Upper lobe of right lung (tissue), 1 donor: ENCODE results near the gene DDX39A. TPM values are rescaled to one million over a fixed set of nuclear protein-coding genes. Genes with fewer than 3 reads are reported as not detected.
A peak's percentile ranks its signal among the peaks of the same experiment; 100 is the strongest.

ENCODE experiments used
- ATAC-seq: fragments of 200-7000 bp; cut with Tn5 transposase; one replicate; pipeline ENCODE4 v1.9.1; 2020; ENCODE audit warnings: mild to moderate bottlenecking, moderate library complexity
- DNase-seq: peaks from one replicate; pipeline ENCODE4 v3.0.0-alpha.2; 2020
- H3K27ac ChIP-seq: fragments of 200-600 bp; one replicate; pipeline ENCODE4 v1.8.0; 2022
- H3K27me3 ChIP-seq: fragments of 200-600 bp; one replicate; pipeline ENCODE4 v1.8.0; 2022; ENCODE audit warnings: mild to moderate bottlenecking
- H3K36me3 ChIP-seq: fragments of 200-600 bp; one replicate; pipeline ENCODE4 v1.8.0; 2022
- H3K4me1 ChIP-seq: fragments of 200-600 bp; one replicate; pipeline ENCODE4 v1.8.0; 2022
- H3K4me3 ChIP-seq: fragments of 200-600 bp; one replicate; pipeline ENCODE4 v1.8.0; 2022; ENCODE audit warnings: mild to moderate bottlenecking
- H3K9me3 ChIP-seq: fragments of 200-600 bp; one replicate; pipeline ENCODE4 v1.8.0; 2022
- CTCF ChIP-seq: fragments of 200-600 bp; IDR thresholded peaks from one replicate; pipeline ENCODE4 v1.8.0; 2022; ENCODE audit warnings: antibody characterized with exemption
- intact Hi-C: fragments of 100-400 bp; cut with DNase I; formaldehyde crosslinking; loops from one replicate; pipeline ENCODE4 v1.11.0; 2022
- total RNA-seq: library from RNA; stranded (reverse); fragmentation: NEBNext Ultra II Directional; extraction: Animal tissue kit (Norgen Biotek cat#: 25700); gene quantifications from one replicate; pipeline ENCODE4 v1.2.1, GENCODE V29; 2021
- donor health status: DM: no; HTN: yes; CAD: no; lungs with severe emphysema.

DDX39A gene
- total RNA-seq, 1 donor from 2014 or later = 63.0 TPM

- H3K27me3 ChIP-seq = no peaks in the 10 kb centered on the region
- no peaks in the 10 kb centered on the region for H3K9me3 ChIP-seq
- ATAC-seq = no peak
- peaks cover 3% of the 10 kb centered on the region for H3K36me3 ChIP-seq
- peak overlapping the region; percentile 87 for H3K27ac ChIP-seq
- peak; percentile 89 for DNase-seq
- H3K4me3 ChIP-seq = peak overlapping the region; percentile 99
- intact Hi-C loops = no loop called here
- H3K4me1 ChIP-seq = peaks cover 21% of the 10 kb centered on the region
- TF ChIP-seq CTCF = no peak
These were observed 360 bp downstream of the DDX39A start for GRCh38 chr19:14418856-14419105.

- Histone ChIP-seq H3K9me3 (no peaks in the 10 kb centered on the region), H3K27ac (peak overlapping the region; percentile 27), H3K4me1 (peaks cover 21% of the 10 kb centered on the region), H3K27me3 (no peaks in the 10 kb centered on the region), H3K36me3 (peaks cover 20% of the 10 kb centered on the region), H3K4me3 (peak overlapping the region; percentile 1)
- intact Hi-C loops = no loop called here
- no peak for ATAC-seq
- no peak for TF ChIP-seq CTCF
- DNase-seq = no peak
These were observed 2.3 kb downstream of the DDX39A start for GRCh38 chr19:14416817-14417231.

GRCh38 chr19:14414926-14415690, 4.0 kb downstream of the DDX39A start:
- no peaks in the 10 kb centered on the region for H3K27me3 ChIP-seq
- H3K36me3 ChIP-seq = peaks cover 37% of the 10 kb centered on the region
- H3K4me3 ChIP-seq = no peak overlapping the region
- H3K4me1 ChIP-seq = peaks cover 21% of the 10 kb centered on the region
- TF ChIP-seq CTCF = no peak
- no peak for DNase-seq
- H3K27ac ChIP-seq = no peak overlapping the region
- intact Hi-C loops = no loop called here
- no peak for ATAC-seq
- H3K9me3 ChIP-seq = no peaks in the 10 kb centered on the region

DNA sequence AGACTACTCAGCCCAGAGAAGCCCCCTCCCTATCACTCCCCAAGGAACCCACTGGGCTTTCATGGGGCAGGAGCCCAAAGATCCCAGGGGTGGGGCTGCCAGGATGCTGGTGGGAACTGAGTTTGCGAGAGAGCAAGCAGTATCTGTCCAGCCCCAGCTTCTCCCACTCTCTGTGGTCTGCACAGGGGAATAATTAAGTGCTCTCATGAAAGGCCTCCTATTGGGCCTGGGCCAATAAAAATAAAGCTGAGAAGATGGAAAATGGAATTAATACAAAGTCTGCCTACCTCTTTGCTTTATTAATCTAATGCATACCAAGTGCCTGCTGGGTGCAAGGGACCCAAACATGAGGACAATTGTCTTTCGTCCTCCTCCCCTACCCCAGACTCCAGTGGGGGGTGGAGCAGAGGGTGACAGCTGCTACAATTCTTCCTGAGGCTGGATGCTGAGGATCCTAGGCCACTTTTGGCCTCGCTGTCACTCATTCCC, 5.4 kb downstream of the DDX39A start:
- no peaks in the 10 kb centered on the region for H3K9me3 ChIP-seq
- no peak for TF ChIP-seq CTCF
- H3K4me1 ChIP-seq = peaks cover 21% of the 10 kb centered on the region
- intact Hi-C loops = no loop called here
- DNase-seq (no peak), ATAC-seq (no peak)
- no peak overlapping the region for H3K27ac ChIP-seq
- no peak overlapping the region for H3K4me3 ChIP-seq
- H3K27me3 ChIP-seq = no peaks in the 10 kb centered on the region
- peaks cover 51% of the 10 kb centered on the region for H3K36me3 ChIP-seq

DNA sequence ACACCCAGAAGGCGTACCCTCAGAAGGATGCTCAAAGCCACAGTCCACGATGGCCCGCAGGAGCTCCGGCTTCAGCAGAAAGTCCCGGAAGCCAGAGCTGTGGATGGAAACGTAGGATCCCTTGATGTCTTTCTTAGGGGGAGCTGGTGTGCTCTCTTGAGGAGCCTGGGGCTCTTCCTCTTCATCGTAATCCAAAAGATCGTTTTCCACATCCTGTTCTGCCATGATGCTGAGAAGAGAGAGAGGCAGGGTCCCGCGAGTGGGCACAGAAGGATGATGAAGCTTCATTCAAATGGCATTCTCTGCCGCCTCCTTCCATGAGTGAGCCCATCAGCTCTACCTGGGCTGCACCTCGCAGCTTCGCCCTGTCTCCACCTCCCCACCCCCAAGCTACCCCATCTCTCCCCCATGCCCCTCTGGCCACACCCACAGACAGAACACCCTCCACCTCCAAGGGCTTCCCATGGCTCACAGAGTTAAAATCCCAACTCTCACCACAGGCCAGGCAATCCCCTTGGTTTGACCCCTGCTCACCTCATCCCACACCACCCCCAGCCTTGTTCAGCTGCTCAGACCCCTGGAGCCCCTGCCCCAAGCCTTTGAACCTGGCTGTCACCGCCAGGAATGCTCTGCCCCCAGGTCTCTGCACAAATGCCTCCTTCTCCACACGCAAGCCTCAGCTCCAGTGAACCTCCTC, 6.0 kb downstream of the DDX39A start:
- no peak overlapping the region for H3K27ac ChIP-seq
- ATAC-seq (no peak), DNase-seq (no peak)
- intact Hi-C loops = no loop called here
- peaks cover 57% of the 10 kb centered on the region for H3K36me3 ChIP-seq
- no peak for TF ChIP-seq CTCF
- H3K4me1 ChIP-seq = peaks cover 21% of the 10 kb centered on the region
- H3K9me3 ChIP-seq = no peaks in the 10 kb centered on the region
- H3K4me3 ChIP-seq = no peak overlapping the region
- no peaks in the 10 kb centered on the region for H3K27me3 ChIP-seq
